Activated naive CD8-positive, alpha-beta T cell treated with anti-CD3 and anti-CD28 coated beads, Interleukin-2, amount 10 ng/mL, durations not matched to agents 7 days and 5 days (primary cell): ENCODE results near the gene LRRC32. TPM values are rescaled to one million over a fixed set of nuclear protein-coding genes. Genes with fewer than 3 reads are reported as not detected.
"Not testable (repeated sequence)": the region's sequence is repeated elsewhere in the genome, so short reads cannot be mapped to it uniquely, and the experiment has no call there.

ENCODE experiments used
- ATAC-seq: fragments of 150-1000 bp; cut with Tn5 transposase; one replicate; pipeline ENCODE4 v1.10.0; 2021; ENCODE audit warnings: low read depth, moderate library complexity
- POLR2A ChIA-PET: fragments of 350-600 bp; sonication (Branson Sonifier 250); formaldehyde crosslinking; loops from one replicate; lab custom pipeline; 2021; ENCODE audit warnings: antibody characterized with exemption; lab: Charles Lee
- DNase-seq: peaks from one replicate; pipeline ENCODE4 v3.0.0; 2021
- H3K27ac Mint-ChIP-seq: one replicate; pipeline ENCODE4 v1.8.0; 2022; ENCODE audit warnings: mild to moderate bottlenecking, mixed read lengths
- H3K27me3 Mint-ChIP-seq: one replicate; pipeline ENCODE4 v1.8.0; 2022; ENCODE audit warnings: mild to moderate bottlenecking, moderate library complexity, mixed read lengths
- H3K36me3 Mint-ChIP-seq: one replicate; pipeline ENCODE4 v1.8.0; 2021; ENCODE audit warnings: mild to moderate bottlenecking, mixed read lengths
- H3K4me1 Mint-ChIP-seq: one replicate; pipeline ENCODE4 v1.8.0; 2021; ENCODE audit warnings: mixed read lengths
- H3K4me3 Mint-ChIP-seq: one replicate; pipeline ENCODE4 v1.8.0; 2022; ENCODE audit warnings: mild to moderate bottlenecking, moderate library complexity, mixed read lengths
- H3K9me3 Mint-ChIP-seq: one replicate; pipeline ENCODE4 v1.8.0; 2021; ENCODE audit warnings: mixed read lengths
- total RNA-seq, 2 experiments: library from RNA; stranded (reverse); gene quantifications; one replicate each; pipeline ENCODE4 v1.2.3, GENCODE V29; 2021

Gene LRRC32
- total RNA-seq, 2 experiments from 2014 or later: 0.34 to 0.75 TPM

DNA sequence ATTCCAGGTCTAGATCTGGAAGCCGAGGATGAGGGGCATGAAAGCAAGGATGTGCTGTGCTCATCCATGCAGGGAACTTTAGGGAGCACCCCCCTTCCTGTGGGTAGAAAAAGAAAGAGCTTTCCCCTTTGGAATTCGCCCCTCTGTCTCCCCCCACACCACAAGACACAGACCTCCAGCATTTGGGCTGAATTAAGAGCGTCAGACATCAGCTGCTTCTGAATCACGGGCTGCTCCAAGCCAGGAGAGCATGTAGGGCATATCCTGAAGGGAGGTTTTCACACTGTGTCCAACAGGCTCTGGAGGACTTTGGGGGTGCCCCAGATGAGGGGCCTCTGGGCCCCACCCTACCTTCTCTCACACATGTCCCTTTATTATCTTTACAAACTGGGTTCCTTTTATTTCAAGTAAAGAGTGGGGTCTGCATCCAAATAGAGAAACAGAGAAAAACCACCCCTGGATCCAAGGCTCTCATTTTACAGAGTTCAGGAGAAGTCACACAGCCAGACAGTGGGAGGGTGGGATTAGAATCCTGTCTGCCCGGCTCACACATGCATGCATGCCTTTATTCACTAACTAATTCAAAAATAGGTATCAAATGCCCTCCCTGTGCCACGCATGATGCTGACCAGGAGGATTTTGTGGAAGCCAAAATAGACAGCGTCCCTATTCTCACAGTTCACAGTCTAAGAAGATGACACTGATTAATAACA lies 52.8 kb downstream of the LRRC32 start:
- Mint-ChIP-seq H3K9me3 (peaks cover 3% of the 10 kb centered on the region), H3K27me3 (peaks cover 7% of the 10 kb centered on the region), H3K27ac (no peak overlapping the region)

DNA sequence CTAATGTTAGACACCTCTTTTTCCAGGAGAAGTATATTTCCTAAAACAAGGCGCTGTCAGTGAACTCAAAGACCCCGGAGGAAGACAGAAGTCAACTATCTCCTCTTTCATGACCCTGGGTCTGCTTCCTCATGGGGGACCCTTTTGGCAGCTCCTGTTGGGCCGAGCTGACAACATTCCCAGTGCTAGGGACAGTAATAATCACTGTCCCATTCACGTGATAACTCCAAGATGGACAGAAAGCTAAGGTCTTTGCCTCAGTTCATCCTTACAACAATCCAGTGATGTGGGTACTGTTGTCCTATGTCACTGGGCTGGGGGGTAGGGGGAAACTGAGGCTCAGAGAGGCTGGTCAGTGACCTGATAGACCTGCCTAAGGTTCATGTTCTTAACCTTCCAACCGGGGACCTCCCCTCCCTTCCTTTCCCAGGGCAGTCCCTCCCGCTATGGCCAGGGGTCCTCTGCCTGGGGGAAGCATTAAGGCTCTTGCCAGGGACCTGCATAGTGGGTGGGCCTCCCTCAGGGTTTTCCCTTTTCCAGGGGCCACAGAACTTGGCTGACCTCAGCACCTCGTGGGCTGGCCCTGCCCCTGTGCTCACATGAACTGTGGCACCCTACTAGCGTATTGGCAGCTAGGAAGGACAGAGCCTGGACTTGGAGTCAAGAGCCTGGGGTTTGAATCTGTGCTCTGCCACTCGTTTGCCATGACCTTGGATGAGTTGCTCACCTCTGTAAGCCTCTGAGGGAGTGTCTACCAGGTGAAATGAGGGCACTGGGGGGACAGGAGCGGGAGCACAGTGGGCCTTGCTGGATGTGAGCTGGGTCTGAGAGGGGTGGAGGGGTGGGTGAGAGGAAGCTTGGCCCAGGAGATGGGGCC lies 53.6 kb downstream of the LRRC32 start:
- Mint-ChIP-seq H3K4me1 (no peaks in the 10 kb centered on the region), H3K36me3 (no peaks in the 10 kb centered on the region), H3K27me3 (peaks cover 9% of the 10 kb centered on the region), H3K9me3 (peaks cover 3% of the 10 kb centered on the region), H3K4me3 (no peak overlapping the region), H3K27ac (no peak overlapping the region)
- POLR2A ChIA-PET: no interaction called here
- ATAC-seq (no peak), DNase-seq (no peak)

More for the DNA sequence above, 52.8 kb downstream of the LRRC32 start:
- POLR2A ChIA-PET: no interaction called here
- no peak overlapping the region for H3K4me3 Mint-ChIP-seq
- no peaks in the 10 kb centered on the region for H3K36me3 Mint-ChIP-seq
- DNase-seq (no peak), ATAC-seq (no peak)
- no peaks in the 10 kb centered on the region for H3K4me1 Mint-ChIP-seq

DNA sequence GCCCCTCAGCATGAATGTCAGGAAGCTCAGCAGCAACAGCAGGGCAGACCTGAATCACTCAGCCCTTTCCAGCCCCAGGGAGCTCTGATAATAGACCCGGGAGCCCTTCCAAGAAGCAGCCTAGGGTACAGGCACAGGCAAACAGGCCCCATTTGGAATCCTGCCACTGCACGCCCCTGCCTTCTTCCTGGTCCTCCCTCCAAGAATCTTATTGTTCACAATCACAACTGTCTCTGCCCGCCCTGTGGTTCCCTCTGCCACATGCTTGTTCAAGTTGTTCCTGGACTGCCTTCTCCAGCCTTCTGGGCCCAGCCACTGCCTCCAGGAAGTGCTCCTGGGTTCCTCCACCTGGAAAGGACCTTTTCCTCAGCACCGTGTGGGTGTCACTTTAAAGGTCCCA lies 54.6 kb downstream of the LRRC32 start:
- DNase-seq (no peak), ATAC-seq (no peak)
- Mint-ChIP-seq H3K27me3 (peaks cover 11% of the 10 kb centered on the region), H3K4me3 (no peak overlapping the region), H3K36me3 (no peaks in the 10 kb centered on the region), H3K9me3 (peaks cover 3% of the 10 kb centered on the region), H3K4me1 (peaks cover 2% of the 10 kb centered on the region), H3K27ac (no peak overlapping the region)
- POLR2A ChIA-PET: interaction anchor here (0.7 kb wide), 1 partner anchor 20 kb away, joined by 3 read pairs; no protein-coding TSS in a partner anchor

DNA sequence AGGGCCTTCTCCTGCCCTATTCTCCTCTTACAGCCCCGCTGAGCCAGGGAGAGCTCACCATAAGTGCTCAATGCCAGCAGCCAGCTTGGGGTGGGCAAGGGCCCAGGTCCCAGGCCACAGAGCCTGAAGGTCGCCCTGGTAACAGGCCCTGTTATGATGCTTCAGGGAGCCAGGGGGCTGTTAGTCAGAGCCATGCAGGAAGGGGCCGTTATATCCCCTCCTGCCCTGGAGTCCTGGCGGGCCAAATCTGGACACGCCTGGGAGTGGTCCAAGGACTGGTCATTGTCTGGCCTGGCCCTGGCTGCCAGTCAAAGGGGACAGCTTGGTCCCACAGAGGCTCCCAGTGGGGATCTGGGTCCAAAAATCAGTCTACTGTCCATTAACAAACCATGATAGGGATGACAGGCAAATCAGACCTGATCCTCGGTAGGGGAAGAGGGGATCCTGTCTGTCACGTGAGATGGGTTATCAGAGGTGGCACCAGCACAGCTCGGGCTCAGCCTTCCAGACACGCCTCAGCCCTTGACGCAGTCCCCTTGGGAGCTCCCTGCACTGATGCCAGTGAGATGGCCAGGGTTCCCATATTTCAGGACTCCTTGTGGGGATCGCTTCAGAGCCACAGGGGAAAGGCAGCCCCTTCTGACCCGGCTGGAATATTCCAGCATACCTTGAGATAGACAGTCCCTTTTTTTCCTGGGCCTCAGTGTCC lies 55.9 kb downstream of the LRRC32 start:
- Mint-ChIP-seq H3K9me3 (peaks cover 3% of the 10 kb centered on the region), H3K27ac (no peak overlapping the region), H3K4me1 (peaks cover 2% of the 10 kb centered on the region), H3K27me3 (peaks cover 11% of the 10 kb centered on the region), H3K36me3 (no peaks in the 10 kb centered on the region), H3K4me3 (no peak overlapping the region)
- no peak for ATAC-seq
- POLR2A ChIA-PET: no interaction called here
- DNase-seq: no peak

DNA sequence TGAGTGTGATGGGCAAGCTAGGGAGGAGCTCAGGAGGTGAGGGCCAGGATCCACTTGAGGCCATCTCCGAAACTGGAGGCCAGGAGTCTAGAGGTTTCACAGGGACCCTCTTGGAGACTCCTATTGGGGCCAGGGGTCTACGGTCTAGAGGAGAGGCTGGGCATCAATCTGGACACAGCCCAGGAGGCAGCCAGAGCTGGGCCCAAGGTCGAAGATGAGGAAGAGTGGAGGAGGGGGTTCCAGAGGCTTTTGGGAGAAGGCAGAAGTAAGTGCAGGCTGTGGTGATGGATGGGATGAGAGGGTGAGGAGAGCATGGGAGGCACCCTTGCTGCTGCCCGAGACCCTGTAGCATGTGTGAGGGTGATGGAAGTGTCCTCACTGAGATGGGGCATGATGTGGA lies 56.6 kb downstream of the LRRC32 start:
- POLR2A ChIA-PET: interaction anchor here (0.7 kb wide), 1 partner anchor 24 kb away, joined by 7 read pairs; no protein-coding TSS in a partner anchor
- Mint-ChIP-seq H3K9me3 (peaks cover 3% of the 10 kb centered on the region), H3K27ac (no peak overlapping the region), H3K27me3 (peaks cover 11% of the 10 kb centered on the region), H3K4me3 (no peak overlapping the region), H3K36me3 (no peaks in the 10 kb centered on the region), H3K4me1 (peaks cover 2% of the 10 kb centered on the region)
- DNase-seq: no peak
- ATAC-seq: no peak

DNA sequence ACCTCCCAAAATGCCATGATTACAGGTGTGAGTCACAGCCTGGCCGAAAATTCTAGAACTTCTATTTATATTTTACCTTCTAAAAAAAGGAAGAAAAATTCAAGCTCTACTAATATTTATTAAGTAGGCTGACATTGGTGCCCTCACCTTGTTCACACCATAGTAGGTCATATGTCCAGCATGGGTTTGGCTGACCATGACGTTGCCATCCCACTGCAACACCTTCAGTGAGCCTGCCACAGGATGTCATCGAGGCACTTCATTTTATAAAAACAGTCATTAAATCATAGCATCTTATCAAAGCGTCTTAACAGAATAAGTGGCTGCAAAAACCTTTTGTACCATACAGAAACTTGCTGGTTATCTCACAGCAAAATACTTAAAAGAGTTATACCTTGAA lies 58.3 kb downstream of the LRRC32 start:
- Mint-ChIP-seq H3K36me3 (no peaks in the 10 kb centered on the region), H3K9me3 (no peaks in the 10 kb centered on the region), H3K27ac (no peak overlapping the region), H3K4me1 (peaks cover 2% of the 10 kb centered on the region), H3K4me3 (no peak overlapping the region), H3K27me3 (peaks cover 7% of the 10 kb centered on the region)
- POLR2A ChIA-PET: no interaction called here
- DNase-seq (no peak), ATAC-seq (no peak)

DNA sequence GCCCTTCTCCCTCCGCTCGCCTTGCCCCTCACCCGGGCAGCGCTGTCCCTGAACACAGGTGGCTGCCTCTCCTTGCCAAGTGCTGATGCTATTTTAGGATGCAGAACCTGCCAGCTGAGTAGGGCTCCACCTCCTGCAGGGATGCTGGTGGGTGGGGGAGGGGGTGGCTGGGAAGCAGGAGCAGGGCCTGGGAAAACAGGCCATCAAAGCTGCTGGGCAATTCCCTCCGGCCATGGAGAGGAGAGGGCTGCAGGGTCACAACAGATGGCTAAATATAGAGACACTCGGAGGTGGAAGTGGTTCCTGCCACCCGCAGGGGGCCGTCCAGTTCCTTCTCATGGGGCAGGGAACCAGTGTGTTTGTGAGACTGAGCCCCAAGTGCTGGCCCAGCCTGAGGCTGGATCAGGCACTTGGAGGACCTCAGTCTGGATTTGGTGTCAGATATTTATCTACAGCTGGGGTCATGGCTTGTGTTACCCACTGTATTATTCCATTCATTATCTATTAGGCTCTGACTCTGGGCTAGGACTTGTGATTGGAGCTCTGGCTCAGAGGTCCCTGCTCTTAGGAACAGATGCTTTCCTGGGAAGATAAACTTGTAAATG lies 59.6 kb downstream of the LRRC32 start:
- POLR2A ChIA-PET: interaction anchor here (0.6 kb wide), 1 partner anchor 464 kb away, joined by 3 read pairs; no protein-coding TSS in a partner anchor
- no peak for ATAC-seq
- H3K4me3 Mint-ChIP-seq: no peak overlapping the region
- H3K9me3 Mint-ChIP-seq: no peaks in the 10 kb centered on the region
- H3K27me3 Mint-ChIP-seq: peaks cover 7% of the 10 kb centered on the region
- DNase-seq: no peak
- peaks cover 2% of the 10 kb centered on the region for H3K4me1 Mint-ChIP-seq
- H3K27ac Mint-ChIP-seq: no peak overlapping the region
- no peaks in the 10 kb centered on the region for H3K36me3 Mint-ChIP-seq

DNA sequence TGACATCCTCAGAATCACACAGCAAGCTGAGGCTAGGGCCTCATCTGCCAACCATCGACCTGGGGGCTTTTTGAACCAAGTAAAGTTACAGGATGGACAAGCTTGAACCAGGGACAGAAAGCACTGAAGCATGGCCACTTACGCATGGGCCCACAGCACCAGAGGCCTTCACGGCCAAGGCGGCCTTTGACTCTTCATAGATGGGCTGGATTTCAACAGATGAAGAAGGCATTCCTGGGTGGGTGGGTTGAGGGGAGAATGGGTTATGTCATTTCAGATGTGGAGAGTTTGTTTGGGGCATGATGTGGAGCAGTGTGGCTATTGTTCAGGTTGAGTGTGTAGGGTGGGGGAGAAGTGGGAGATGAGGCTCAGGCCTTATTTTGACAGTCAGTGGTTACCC lies 60.2 kb downstream of the LRRC32 start:
- Mint-ChIP-seq H3K9me3 (no peaks in the 10 kb centered on the region), H3K27me3 (peaks cover 7% of the 10 kb centered on the region), H3K27ac (no peak overlapping the region), H3K4me3 (no peak overlapping the region), H3K36me3 (no peaks in the 10 kb centered on the region), H3K4me1 (peaks cover 2% of the 10 kb centered on the region)
- DNase-seq (no peak), ATAC-seq (no peak)
- POLR2A ChIA-PET: interaction anchor here (0.6 kb wide), 1 partner anchor 465 kb away, joined by 3 read pairs; no protein-coding TSS in a partner anchor

DNA sequence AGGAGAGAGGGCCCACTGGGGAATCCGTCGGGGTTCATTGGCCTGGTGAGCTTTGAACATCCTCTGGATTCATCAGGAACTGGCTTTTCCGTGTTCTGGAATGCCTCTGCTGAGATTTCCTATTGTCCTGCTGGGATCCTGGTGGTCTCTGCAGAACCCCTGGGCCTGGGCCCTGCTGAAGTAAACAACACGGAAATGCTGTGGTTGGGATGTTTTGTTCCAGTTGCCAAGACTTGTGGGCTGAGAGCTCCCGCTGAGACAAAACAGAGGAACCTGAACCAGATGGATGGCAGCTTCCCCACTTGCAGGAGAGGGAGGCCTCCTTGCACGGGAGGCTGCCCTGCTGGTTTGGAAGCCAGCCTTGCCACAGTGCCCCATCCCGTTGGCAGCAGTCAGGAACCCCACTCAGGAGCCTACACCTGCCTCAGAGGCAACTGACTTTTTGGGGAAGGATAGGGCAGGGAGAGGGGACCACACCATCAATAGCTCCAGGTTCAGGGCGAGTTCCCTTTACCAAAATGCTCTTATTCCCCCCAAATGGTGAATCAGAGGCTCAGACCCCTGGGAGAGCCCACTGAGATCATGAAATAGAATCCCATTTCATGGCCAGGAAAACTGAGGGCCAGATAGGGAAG lies 60.7 kb downstream of the LRRC32 start:
- Mint-ChIP-seq H3K27me3 (peaks cover 7% of the 10 kb centered on the region), H3K36me3 (no peaks in the 10 kb centered on the region), H3K4me3 (no peak overlapping the region), H3K27ac (no peak overlapping the region), H3K9me3 (no peaks in the 10 kb centered on the region), H3K4me1 (peaks cover 2% of the 10 kb centered on the region)
- ATAC-seq (no peak), DNase-seq (no peak)
- POLR2A ChIA-PET: no interaction called here

DNA sequence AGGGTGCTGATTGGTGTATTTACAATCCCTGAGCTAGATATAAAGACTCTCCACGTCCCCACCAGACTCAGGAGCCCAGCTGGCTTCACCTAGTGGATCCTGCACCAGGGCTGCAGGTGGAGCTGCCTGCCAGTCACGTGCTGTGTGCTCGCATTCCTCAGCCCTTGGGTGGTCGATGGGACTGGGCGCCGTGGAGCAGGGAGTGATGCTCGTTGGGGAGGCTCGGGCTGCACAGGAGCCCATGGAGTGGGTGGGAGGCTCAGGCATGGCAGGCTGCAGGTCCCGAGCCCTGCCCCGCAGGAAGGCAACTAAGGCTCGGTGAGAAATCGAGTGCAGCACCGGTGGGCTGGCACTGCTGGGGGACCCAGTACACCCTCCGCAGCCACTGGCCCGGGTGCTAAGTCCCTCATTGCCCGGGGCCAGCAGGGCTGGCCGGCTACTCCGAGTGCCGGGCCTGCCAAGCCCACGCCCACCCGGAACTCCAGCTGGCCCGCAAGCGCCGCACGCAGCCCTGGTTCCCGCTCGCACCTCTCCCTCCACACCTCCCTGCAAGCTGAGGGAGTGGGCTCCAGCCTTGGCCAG lies 61.6 kb downstream of the LRRC32 start:
- ATAC-seq, POLR2A ChIA-PET, H3K27me3 Mint-ChIP-seq, H3K4me1 Mint-ChIP-seq, H3K9me3 Mint-ChIP-seq, DNase-seq, H3K27ac Mint-ChIP-seq, H3K36me3 Mint-ChIP-seq, H3K4me3 Mint-ChIP-seq: not testable (repeated sequence)

DNA sequence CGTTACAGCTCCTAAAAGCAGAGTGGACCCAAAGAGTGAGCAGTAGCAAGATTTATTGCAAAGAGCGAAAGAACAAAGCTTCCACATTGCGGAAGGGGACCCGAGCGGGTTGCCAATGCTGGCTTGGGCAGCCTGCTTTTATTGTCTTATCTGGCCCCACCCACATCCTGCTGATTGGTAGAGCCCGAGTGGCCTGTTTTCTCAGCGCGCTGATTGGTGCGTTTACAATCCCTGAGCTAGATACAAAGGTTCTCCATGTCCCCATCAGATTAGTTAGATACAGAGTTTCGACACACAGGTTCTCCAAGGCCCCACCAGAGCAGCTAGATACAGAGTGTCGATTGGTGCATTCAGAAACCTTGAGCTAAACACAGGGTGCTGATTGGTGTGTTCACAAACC lies 62.3 kb downstream of the LRRC32 start:
- not testable (repeated sequence) for H3K27me3 Mint-ChIP-seq

More for the DNA sequence above, 62.3 kb downstream of the LRRC32 start:
- DNase-seq, H3K9me3 Mint-ChIP-seq, H3K36me3 Mint-ChIP-seq, POLR2A ChIA-PET, H3K27ac Mint-ChIP-seq, ATAC-seq, H3K4me3 Mint-ChIP-seq, H3K4me1 Mint-ChIP-seq: not testable (repeated sequence)
